VCaP (cell line): ENCODE measurements around the gene CDKN2AIPNL.
"Not testable (repeated sequence)": the region's sequence is repeated elsewhere in the genome, so short reads cannot be mapped to it uniquely, and the experiment has no call there.

Experiments
- H3K27ac ChIP-seq: fragments of 450-650 bp; 2 replicates; pipeline ENCODE4 v1.5.1; 2017
- CTCF ChIP-seq: fragments of 450-650 bp; conservative IDR thresholded peaks from 2 replicates; pipeline ENCODE4 v1.5.1; 2017; ENCODE audit warnings: mild to moderate bottlenecking, moderate library complexity

CDKN2AIPNL gene

GRCh38 chr5:134427540-134428041, 15.9 kb upstream of the CDKN2AIPNL start:
- H3K27ac ChIP-seq: no peak overlapping the region
- TF ChIP-seq CTCF: no peak

- no peak for TF ChIP-seq CTCF
- H3K27ac ChIP-seq: no peak overlapping the region
Observed at GRCh38 chr5:134426361-134426760, 14.7 kb upstream of the CDKN2AIPNL start.

- H3K27ac ChIP-seq: no peak overlapping the region
- TF ChIP-seq CTCF: no peak
Observed at GRCh38 chr5:134423376-134423775, 11.7 kb upstream of the CDKN2AIPNL start.

- no peak overlapping the region for H3K27ac ChIP-seq
- no peak for TF ChIP-seq CTCF
Observed at GRCh38 chr5:134422791-134423365, 11.2 kb upstream of the CDKN2AIPNL start.

GRCh38 chr5:134421038-134421437, 9.4 kb upstream of the CDKN2AIPNL start:
- not testable (repeated sequence) for H3K27ac ChIP-seq

GRCh38 chr5:134420343-134420742, 8.7 kb upstream of the CDKN2AIPNL start:
- no peak for TF ChIP-seq CTCF

GRCh38 chr5:134418958-134419357, 7.3 kb upstream of the CDKN2AIPNL start:
- no peak overlapping the region for H3K27ac ChIP-seq
- TF ChIP-seq CTCF: no peak

More at GRCh38 chr5:134420343-134420742, 8.7 kb upstream of the CDKN2AIPNL start:
- no peak overlapping the region for H3K27ac ChIP-seq

GRCh38 chr5:134417707-134418106, 6.0 kb upstream of the CDKN2AIPNL start:
- H3K27ac ChIP-seq: peak overlapping the region; percentile 62; the same call in 1 of the 2 replicates
- no peak for TF ChIP-seq CTCF
